Measurements from ENCODE around the gene SMIM45.

The SMIM45 gene

DNA sequence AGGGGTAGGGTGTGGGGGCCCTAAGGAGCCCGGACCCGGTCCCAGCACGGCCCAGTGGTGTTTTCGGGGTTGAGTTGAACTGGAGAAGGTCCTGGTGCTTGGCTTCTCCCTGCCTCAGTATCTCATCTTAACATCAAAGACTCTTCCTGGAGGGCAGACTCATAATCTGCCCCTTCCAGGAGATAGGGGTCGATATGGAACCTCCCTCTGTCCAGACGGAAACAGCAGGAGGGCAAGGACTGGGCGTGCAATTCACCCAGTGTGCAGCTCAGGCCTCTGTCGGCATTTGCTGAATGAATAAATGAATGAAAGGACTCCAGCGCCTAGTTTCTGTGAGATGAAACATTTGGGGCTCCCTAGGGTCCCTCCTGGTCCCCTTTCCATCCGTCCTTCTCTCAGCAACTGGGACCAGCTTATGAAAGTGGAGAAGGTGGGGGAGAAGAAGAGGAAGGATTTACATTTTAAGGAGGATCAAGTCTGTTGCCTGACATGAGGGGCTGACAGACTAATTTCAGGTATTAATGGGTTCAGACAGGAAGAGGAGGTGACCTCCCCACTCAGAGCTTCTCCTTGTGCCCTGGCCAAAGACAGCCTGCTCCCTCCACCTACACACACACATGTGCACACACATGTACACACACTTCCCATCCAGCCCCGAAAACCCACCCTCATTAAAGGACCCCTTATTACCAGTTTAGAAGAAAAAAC lies 36.0 kb upstream of the SMIM45 start:
- DNase-seq: no peak

DNA sequence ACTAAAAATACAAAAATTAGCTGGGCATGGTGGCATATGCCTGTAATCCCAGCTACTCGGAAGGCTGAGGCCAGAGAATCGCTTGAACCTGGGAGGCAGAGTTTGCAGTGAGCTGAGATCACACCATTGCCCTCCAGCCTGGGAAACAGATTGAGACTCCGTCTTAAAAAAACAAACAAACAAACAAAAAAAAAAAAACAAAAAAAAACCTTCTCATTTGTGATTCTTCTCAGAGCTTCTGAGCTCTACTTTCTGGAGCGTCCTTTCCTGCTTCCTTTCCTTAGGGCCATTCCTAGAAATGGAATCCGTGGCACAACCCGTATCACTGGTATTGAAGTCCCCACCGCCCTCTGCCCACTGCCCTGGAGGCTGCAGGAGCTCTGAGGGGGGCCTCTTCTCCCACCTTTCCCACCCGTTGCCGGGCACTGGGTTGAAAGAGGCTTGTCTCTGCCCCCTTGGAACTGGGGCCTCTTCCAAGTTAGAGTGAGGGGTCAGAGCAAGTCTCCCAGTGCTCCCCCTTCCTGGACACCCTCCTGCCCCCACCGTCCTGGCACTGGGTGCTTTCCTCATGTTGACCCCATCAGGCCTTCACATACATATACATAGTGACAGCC lies 35.1 kb upstream of the SMIM45 start:
- no peak for DNase-seq

DNA sequence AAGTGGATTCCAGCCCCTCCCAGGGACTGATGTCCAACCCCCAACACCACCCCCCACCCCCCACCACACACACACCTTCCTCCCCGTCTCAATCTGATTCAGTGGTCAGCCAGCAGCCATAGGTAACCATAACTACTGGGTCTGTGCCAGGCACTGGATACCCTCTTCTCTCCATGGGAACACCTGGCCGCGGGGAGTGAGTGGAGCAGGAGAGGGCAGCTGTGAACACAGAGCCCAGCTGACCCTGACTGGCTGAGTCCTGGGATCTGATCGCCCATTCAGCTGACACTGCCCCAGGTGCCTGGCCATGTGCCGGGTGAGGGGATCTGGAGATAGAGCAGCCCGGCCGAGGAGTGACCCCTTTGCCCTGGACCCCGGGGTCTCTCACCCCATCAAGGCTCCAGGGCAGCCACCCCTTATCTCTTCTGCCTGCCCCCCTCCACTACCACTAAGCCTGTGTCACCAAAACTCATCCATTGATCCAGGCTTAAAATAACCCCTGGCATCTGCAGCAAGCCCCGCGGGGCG lies 34.5 kb upstream of the SMIM45 start:
- DNase-seq: no peak

DNA sequence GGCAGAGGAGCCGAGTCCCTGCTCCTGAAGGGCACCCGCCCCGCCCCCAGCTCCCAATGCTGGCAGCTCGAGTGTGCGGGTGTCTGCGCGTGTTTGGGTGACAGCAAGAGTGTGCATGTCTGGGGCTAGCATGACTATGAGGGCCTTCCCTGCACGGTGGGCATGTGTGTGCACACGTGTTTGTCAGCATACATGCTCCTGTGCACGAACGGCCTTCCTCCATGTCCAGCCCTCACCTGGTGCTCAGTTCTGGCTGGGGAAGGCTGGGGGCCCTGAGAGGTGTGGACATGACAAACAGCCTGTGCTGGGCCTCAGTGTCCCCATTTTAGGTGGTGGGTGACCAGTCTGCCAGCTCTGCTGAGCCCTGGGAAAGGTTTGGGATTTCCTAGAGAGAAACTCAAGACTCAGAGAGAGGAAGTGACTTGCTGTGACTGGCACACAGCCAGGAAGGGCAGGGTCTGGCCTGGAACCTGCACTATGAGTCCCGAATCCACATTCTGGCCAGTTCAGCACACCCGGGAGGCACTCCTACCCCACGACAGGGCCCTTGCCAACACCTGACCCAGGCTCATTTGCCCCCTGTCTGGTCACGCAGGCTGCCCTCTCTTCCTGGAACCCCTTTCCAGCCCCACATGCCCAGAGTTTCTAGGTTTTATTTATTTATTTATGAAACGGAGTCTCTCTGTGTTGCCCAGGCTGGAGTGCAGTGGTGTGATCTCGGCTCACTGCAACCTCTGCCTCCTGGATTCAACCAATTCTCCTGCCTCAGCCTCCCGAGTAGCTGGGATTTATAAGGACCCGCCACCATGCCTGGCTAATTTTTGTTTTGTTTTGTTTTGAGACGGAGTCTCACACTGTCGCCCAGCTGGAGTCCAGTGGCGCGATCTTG lies 33.8 kb upstream of the SMIM45 start:
- no peak for DNase-seq

DNA sequence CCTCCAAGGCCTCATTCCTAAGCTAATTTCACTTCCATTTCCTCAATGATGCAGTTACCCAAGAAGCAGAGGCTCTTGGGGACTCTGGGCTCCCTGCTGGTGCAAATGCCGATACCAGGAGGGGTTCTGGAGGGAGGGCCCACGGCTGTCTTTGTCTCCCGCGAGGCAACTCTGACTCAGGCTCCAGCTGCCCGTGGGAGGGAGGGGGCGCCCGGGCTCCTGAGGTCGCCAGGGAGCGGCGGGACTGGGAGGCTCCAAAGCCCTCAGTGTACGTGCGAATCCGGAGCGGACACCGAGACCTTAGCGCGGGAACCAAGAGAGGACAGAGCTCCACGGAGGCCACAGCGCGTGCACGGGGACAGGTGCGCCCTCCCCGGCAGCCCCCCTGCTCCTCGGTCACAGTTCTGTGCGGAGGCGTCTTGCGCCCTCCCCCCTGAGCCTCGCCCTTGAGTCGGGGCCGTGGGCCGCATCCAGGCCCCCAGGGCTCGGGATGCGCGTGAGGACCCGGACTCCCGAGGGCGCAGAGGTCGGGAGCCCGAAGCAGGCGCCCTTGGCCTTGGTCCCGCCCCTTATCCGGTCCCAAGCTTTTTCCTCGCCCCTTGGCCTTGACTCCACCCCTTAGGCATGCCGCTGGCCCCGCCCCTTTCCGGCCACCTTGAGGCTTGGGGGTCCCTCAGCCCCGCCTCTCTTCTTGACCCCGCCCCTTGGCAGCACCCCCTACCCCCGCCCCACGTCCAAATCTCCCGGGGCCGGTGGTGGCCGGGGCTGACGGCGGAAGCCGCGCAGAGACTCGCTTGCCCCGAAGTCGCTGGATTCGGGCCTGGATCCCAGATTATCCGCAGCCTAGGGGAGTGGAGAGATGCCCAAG lies 32.4 kb upstream of the SMIM45 start:
- no peak for DNase-seq

DNA sequence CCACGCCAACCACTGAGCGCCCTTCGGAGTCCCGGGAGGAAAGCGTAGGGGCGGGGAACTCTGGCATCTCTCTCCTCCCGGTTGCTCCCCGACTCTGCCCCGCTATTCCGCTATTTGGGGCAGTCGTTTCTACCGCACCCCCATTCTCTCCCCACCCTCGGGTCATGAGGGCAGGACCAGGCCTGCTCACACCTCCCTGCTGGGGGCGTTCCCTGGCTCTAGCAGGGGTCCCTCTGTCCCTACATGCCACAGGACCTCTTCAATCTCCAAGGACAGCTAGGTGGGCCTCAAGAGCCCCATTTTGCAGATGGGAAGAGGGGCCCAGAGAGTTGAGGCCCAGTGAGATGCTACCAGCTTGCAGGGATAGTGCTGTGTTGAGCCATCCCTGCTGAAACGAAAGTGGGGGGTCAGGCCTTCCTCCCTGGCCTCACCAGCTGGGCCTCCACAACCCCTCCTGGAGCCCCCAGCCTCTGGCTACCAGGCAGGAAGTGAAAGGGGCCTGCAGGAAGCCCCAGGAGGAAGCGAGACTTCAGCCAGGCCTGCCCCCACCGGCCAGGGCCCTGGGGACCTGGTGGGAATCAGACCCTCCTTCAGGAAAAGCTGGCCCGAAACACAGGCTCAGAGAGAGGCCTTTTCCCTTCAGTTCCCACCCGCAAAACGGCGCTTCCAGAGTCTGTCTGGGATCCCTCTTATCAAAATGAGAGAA lies 31.5 kb upstream of the SMIM45 start:
- no peak for DNase-seq

DNA sequence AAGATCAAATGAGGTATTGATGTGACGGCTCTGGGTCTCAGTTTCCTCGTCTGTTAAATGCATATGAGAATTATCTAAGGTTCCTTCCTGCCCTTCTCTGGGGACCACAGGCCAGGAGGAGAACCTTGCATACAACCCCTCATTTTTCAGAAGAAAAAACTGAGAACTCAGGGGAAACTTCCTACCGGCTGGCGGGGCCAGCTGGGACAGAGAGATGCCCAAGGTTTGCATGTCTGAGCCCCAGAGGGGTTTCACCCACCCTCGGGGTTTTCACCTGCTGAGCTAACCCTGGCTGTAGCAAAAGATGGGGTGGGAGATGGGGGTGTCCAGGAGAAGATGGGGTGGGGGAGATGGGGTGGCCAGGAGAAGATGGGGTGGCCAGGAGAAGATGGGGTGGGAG lies 29.6 kb upstream of the SMIM45 start:
- DNase-seq: no peak

DNA sequence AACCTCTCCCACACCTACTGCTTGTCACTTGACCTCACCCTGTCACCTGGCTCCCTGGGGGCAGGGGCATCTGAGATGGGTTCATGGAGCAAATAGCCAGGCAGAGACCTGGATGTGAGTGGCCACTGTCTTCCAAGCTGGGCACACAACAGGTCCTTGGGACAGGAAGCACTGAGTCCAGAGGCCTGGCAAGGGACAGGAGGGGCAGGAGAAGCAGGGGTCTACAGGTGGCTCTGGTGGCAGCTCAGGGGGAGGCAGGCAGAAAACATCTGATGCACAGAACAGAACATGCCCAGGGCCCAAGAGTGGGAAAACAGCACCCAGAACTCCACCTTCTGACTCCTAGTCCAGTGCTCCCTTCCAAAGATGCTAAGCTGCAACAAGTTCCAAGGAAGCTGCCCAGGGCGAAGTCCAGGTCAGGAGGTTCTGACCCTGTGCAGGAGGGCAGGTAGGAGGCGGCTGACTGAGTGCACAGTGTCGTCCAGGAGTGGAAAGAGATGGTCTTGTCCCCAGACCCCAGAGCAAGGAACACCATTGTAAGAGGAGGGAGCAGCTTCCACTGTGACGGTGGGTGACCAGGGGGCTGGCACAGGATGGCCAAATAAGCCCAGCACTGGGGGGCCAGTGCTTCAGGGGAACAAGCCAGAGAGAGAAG lies 28.9 kb upstream of the SMIM45 start:
- no peak for DNase-seq

DNA sequence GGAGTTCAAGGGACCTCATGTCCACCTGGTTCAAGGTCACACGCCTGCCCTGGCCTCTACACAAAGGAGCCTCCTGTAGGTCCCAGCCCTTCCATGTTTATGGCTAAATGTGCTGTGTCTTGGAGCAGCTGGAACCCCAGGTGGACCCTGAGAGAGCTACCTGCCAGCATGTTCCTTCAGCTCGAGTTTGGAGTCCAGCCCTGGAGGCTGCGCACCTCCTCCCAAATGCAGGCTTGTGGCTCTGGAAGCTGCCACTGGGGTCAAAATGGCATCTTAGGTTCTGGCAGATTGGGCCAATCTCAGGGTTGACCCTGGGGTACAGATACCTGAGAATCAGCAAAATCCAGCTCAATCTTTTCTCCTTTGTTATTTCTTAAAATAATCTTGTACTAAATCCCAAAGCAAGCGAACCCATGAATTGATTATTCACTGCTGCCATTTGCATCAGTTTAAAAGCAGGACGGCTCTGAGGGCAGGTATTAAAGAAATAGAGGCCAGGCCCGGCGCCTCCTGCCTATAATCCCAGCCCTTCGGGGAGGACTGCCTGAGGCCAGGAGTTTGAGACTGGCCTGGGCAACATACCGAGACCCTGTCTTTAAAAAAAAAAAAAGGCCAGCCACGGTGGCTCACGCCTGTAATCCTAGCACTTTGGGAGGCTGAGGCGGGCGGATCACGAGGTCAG lies 28.2 kb upstream of the SMIM45 start:
- no peak for DNase-seq

DNA sequence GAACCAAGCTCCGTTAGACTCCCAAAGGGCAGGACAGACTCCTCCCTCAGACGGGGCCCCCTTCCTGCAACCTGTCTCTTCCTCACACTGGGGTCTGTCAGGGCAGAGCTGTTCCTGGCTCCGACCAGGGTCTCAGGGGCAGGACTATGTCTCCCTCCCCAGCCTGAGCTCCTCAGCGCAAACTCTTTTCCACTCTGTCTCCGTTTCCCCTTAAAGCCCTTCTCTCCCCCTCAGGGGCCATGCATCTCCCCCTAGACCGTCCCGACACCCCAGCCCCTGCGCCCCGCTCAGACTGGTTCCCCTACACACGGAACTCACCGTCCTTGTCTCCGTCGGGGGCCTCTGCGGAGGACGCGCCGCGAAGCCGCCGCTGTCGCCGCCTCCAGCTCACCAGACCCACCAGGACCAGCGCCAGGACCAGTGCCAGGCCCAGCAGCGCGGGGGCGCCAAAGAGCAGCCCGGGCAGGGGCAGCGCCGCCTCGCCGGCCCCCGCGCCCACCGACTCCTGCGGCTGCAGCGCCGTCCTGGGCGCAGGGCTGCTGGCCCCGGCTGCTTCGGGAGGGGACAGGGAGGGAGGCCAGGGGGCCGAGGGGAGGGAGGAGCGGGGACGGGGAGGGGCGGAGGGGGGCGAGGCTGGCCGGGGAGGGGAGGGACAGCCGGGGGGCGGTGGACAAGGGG lies 26.0 kb upstream of the SMIM45 start:
- no peak for DNase-seq

DNA sequence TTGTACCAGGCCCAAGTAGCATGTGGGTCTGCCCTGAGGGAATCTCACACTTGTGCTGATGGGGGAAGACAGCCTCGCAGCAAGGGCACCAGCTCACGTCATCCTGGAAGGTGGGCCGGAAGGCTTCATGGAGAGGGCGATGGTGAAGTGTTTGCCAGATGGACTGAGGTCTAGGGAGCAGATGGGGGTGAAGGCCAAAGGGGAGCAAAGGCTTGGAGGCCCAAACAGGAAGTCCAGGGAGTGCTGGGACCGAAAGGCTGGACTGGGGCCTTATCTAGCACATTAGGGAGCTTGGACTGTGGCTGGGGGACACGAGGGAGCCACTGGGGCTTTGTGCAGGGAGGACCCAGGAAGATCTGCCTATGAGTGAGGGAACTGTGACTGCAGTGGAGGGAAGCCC lies 24.1 kb upstream of the SMIM45 start:
- DNase-seq: no peak

DNA sequence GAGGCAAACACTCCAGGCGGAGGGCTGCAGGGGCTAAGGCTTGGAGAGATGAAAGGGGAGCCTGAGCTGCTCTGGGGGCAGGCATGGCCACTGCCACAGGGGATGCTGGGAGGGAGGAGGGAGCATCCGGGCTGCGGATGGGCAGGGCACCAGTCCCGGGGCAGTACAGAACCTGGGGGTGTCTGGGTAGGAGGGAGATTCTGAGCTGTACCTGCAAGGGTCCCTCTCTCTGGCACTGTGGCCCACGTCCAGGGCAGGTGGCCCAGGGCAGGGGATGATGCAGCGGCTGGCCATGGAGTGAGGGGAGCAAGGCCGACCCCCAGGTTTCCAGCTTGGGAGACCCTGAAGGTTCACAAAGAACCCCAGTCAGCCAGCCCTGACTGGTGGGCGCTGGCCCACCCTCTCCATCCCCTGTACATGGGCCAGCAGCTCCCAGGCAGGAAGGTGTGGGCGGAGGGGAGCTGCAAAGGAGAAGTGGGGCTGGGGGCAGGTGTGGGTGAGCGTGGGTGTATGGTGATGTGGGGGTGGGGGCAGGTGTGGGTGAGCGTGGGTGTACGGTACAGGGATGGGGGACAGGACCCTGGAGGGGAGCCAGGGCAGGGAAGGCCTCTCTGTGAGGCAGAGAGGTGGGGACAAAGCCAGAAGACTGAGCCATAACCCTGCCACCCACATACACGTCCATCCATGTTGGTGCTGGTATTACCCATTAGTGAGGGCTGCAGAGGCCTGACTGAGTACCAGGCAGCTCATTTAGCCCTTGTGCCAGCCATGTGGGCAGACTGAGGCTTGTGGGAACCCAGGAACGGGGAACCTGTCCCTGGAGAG lies 23.1 kb upstream of the SMIM45 start:
- DNase-seq: no peak

DNA sequence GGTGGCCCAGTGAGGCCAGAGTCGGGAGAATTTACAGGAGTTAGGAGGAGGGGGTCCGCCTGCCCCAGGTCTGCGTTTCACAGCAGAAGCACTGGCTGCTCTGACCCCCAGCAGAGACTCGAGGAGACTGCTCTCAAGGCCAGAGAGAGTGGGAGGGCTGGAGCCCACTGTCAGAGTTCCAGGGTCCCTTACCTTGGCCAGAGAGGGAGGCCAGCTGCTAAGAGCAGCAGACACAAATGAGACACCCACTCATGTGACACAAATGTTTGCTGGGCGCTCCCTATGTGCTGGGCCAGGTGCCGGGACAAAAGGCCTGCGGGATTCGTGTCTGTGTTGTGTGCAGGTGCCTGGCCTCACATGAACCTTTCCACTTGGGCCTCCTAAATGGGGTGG lies 22.5 kb upstream of the SMIM45 start:
- DNase-seq: no peak

DNA sequence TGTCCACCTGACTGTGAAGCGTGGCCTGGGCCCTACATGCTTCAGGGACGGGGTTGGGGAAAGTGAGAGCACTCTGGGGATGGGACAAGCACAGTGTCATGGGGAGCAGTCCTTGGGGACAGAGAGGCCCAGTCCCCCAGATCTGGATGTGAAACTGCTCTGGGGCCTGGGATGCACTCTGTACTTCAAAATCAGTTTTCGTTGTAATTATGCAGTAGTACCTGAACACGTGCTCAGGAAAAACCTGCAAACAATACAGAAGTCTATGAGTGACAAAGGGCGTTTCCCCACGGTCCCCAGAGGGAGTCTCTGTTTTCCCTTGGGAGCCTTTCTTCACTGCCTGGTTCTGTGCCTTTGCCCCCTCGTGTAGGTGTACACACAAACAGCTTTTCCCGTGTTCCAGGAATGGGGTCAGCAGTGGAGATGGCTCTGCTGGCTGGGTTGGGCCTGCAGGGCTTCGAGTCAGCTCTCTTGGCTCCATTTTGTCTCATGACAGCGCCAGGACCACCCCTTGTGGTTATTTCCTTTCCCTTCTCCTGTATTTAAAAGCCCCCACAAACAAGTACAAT lies 20.2 kb upstream of the SMIM45 start:
- DNase-seq: peak; percentile 26

DNA sequence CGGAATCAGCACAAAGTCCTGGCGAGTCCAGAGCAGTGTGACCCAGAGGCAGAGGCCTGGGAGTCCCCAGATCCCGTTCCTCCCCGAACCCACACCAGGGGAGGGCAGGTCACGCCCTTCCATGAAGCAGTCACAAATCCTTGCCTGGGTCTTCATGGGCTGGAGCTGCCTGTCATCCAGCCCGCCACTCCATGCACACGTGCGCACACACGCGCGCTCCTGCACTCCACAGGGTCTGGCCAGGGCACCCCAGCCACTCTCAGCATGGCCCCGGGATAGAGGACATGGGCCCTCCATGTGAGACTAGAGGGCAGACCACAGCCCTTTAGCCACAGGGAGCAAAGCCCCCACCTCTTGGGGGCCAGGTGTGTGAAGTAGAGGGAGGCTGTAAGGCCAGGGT lies 19.6 kb upstream of the SMIM45 start:
- no peak for DNase-seq

DNA sequence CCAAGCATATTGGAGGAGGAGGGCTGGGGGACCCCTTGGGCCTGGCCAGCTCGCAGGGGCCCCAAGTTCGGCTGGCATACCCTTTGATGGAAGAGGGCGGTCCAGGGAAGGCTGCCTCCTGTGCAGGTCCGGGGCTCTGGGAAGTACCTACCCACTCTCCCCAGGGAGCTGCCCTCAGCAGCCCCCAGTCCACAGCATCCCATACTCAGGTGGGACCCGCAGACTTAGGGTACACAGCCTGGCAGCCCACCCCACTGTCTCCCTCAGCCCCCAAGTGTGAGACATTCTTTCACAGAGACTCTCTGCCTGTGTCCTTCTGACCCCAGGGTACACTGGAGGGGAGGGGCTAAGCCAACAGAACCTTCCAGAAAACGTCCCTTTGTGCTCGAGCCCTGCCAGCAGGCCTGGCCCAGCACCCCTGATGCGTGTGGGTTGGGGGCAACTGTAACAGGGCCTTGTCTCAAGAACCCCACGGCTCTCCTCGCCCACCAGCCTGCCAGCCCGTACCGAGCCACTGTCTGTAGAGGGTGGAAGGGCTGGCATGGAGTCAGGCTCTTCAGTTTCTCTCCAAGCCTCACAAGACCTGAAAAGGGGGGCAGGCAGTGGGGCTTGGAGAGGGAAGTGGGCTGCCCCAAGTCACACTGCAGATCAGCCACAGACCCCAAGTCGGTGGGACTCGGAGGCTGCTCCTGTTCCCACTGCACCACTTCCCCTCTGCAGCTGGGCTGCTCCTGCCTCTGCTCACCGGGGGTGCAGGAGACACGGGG lies 18.4 kb upstream of the SMIM45 start:
- DNase-seq: no peak

DNA sequence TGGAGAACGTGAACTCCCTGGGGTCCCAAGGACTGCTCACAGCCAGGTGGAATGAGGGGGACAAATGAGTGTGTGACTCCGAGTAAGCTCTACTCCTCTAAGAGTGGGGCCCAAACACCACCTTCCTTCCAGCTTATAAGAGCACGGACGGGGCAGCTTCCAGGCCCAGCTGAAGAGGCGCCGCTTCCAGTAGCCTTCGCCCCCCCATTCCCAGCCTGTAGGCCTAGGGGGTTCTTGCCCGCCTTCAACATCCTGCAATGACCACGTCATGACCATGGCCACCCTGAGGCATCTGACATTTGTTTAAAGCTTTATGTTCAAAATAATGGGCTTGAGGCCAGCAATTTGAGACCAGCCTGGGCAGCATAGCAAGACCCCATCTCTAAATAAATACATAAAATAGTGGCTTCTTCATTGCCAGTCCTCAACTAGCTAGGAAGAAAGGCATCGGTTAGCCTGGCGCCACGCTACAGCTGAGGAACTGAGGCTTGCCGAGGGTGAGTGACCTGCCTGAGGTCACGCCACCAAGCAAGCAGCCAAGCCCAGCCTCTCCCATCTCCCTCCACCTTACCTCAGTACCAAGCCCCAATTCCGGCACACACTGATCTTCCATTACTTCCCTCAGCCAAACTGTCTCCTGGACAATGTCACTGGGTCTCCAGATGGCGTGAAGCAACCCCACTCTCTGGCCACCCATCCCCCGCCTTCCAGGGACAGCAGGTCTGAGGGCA lies 17.5 kb upstream of the SMIM45 start:
- DNase-seq: no peak

DNA sequence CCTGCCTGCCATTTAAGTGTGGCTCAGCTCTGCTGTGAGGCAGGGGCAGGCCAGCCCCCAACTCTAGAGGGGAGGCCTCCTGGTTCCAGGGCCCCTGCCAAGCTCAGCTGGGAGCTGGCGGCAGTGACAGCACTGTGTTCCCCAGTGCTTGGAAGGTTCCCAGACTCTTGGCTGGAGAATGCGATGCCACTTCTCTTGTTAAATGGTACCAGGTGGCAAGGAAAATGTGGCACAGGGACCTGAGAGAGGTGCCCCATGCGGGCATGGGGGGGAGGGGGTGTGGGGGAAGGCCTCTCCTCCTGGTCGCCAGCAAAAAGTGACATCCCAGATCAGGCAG lies 17.0 kb upstream of the SMIM45 start:
- no peak for DNase-seq
